Activated CD4-positive, alpha-beta T cell treated with anti-CD3 and anti-CD28 coated beads, Interleukin-10, Interleukin-2, amounts not matched to agents 100 ng/mL and 50 ng/mL, durations not matched to agents 16 hours and 8 hours (primary cell): ENCODE data around the gene EOMES.

Experiments used
- DNase-seq: peaks from one replicate; pipeline ENCODE4 v3.0.0-alpha.2; 2020

The EOMES gene

GRCh38 chr3:27719314-27720003, 2.7 kb downstream of the EOMES start:
- DNase-seq = no peak

DNA sequence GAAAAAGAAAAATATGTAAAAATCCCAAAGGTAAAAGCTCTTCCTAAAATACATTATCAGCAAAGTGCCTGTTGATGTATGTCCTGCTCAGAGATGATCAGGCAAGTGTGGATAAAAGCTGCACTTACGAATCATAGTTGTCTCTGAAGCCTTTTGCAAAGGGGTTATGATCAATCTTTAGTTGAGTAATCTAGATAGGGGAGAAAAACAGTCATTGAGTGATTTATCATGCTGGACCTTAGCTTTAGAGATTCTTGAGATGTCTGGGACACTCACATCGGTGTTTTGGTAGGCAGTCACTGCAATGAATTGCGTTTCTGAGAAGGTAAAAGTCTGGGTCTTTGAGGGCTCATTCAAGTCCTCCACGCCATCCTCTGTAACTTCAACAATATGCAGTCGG, 3.7 kb downstream of the EOMES start:
- no peak for DNase-seq

- DNase-seq = no peak
These were observed 4.8 kb downstream of the EOMES start for GRCh38 chr3:27717200-27717852.

DNA sequence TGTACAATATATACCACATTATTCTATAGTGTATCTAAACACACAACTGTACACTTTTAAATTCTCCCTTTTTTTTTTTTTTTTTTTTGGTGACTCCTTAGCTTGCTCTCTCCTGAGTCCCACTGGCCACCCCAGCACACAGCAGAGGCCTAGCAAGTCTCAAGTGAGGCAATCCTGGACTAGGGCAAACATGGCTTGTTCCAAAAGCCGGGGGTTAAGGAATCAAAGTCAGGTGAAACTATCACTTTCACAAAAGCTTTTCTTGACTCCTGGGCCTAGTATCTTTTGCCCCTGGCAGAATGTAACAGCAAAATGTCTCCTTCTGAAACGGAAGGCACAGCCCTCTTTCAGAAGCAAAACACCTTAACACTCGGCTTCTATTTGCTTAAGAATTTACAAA, 5.8 kb downstream of the EOMES start:
- no peak for DNase-seq

DNA sequence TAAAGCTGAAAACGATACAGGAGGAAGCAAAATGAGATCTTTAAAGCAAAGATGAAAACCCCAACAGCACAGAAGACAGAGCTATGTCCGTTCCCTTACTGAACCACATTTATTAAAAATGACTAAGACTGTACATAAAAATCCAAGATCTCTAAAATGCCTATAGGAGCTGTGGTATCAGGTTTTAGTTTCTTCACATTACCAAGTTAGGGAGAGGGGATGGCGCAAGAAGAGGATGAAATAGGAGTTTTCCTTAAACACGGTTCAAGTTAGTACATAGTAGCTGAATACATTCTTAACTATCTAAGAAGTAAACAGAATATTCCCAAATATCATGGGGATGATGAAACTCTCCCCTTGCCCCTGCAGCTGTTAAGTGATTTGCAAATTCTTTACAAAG, 6.3 kb downstream of the EOMES start:
- no peak for DNase-seq

DNA sequence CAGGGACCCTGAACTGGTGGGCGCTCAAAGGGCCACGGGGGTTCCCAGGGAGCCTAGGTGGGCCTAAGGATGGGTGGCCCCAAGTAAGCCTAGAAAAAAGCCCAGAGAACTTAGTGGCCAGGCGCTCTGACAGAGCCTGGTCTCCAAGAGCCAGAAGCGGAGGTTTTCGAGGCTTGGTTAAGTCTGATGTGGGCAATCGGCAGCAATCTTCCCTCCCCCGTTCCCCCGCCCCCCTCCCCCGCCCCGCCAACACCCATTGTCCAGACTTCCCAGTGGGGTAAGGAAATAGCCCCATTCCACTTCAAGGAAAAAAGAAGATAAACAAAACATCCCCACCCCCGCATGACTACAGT, 6.7 kb downstream of the EOMES start:
- no peak for DNase-seq

- peak; percentile 24 for DNase-seq
These were observed 7.2 kb downstream of the EOMES start for GRCh38 chr3:27714692-27715453.

- no peak for DNase-seq
These were observed 8.0 kb downstream of the EOMES start for GRCh38 chr3:27714146-27714526.

DNA sequence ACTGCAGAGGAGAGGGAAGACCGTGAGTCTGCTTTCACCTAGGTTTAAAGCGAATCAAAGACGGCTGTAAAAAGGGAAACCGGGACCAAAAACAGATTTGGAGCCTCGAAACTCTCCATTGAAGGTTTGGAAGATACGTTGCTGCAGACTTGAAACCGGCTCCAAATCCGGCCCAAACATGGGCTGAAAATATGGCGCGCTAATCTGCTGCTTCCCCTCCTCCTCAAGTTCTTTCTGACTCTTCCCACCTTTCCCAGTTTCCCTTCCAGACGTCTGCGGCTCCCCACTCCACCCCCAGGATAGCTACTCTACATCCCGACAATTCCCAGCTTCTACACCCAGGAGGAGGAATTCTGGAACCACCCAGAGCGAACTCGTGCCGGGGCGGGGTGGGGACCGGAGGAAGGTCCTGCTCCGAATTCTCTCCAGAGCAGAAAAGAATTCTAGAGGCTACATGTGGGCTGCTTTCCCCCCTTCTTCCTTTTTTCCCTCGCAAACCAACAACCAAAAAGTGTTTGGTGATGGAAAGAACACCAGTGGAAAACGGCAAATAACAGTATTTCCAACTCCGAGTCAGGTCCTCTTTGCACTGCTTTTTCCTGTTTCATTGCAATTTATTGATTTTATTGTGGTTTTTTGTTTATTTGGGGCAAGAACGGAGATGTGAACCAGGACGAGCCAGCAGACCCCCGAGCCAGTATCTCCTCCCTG, 8.5 kb downstream of the EOMES start:
- no peak for DNase-seq

GRCh38 chr3:27713078-27713423, 9.1 kb downstream of the EOMES start:
- DNase-seq = no peak

DNA sequence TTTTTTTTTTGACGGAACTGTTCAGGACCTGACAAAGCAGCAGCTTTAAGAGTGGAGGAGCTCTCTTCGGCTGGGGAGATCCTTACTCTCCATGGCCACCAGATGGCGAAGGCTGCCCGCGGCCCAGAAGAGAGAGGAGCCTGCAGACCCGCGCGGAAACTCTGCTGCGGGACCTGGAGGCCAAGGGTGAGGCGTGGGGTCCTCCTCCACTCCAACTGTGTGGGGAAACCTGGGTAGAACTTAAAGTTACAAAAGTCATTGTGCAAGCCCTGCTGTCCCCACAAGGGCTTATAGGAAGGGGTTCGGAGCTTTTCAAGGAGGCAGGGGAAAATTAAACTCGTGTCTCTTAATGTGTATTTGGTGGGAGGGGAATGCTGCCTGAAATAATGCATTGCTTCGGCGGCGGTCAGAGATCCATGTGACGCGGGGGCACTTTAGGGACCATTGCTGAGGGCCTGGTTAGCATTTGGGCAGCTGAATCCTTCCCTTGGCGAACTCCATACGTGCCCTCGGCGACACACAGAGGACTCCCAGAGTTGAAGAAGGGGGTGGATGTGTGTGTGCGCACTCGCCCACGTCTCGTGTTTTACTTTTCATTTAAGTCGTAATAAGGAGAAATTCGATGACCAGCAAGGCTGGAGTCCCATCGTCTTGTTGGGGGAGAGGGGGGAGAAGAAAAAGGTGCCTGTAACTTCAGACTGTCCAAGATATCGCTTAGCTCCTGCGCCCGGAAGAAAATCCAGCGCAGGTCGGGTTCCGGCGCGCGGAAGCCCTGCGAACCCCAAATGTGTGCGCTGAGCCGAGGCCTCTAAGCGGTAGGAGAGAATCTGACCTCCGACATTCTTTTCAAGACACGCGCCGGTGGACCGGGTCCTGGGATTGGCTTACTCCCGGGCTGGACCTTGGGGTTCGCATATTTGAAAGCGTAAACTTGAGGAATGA, 9.7 kb downstream of the EOMES start:
- DNase-seq = peak; percentile 89

DNA sequence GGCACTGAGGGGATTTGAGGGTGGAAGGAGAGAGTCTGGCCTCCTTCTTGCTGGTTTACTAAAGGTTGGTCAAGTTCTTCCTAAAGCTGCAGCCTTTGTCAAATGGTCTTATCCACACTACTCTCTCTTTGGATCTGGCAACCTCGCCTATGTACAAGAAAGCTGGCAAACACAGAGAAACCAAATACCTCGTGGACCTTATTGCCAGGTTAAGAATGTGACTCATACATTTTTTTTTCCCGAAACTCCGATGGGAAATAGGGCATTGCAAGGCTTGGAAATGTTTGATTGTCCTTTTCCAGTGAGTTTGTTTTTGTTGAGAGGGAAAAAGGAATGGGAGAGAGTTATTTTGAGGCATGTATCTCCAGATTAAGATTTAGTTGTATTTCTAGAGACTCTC, 13.9 kb downstream of the EOMES start:
- DNase-seq = no peak

DNA sequence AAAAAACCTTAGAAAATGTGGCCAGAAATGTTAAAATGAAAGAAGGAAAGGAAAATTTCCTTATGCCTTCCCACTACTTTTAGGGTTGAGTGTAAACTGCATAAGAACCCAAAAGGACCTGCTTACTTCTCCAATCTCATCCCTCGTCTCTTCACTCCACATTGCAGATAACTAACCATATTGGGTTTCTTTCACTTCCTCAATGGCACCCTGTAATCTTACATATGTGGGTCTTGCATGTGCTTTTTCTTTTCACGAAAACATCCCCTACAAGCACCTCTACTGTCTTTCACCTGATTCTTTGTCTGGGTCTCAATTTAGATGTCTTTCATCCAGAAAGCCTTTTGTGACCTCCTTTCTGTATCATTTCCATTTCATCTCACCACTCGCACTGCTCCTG, 23.1 kb downstream of the EOMES start:
- no peak for DNase-seq

DNA sequence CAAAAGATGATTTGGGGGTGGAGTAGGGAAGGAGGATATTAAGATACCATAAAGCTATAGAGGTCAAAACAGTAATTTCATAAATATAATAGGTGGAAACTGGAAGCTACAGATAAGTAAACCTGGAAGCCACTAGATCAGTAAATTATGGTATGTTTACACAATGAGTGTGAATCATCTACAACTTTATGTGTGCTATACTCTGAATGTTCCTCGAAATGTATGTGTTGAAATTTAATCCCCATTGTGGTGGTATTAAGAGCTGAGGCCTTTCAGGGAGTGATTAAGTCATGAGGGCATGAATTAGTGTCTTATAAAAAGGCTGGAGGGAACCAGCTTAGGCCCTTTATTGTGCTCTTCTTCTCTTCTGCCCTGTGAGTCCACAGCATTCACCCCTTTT, 25.2 kb downstream of the EOMES start:
- no peak for DNase-seq

GRCh38 chr3:27695636-27696035, 26.5 kb downstream of the EOMES start:
- DNase-seq = no peak

- no peak for DNase-seq
These were observed 34.1 kb downstream of the EOMES start for GRCh38 chr3:27688053-27688452.

DNA sequence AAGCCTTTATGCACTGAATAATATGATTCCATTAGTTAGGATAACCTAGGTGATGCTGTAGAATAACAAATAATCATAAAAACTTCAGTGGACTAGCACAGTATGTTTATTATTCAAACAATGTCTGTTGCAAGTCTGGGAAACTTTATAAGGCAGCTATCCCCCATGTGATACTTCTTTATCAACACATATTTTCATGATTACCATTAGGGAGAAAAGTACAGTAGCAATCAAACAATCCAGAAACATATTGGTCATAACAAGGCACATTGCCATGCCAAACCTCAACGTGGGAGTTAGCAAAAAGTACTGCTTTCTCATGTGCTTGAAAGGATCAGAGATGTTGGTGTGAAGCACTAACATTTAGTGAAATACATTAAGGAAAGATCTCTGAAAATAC, 35.5 kb downstream of the EOMES start:
- no peak for DNase-seq

- DNase-seq = no peak
These were observed 36.6 kb downstream of the EOMES start for GRCh38 chr3:27685474-27685873.

GRCh38 chr3:27684302-27684701, 37.8 kb downstream of the EOMES start:
- no peak for DNase-seq

DNA sequence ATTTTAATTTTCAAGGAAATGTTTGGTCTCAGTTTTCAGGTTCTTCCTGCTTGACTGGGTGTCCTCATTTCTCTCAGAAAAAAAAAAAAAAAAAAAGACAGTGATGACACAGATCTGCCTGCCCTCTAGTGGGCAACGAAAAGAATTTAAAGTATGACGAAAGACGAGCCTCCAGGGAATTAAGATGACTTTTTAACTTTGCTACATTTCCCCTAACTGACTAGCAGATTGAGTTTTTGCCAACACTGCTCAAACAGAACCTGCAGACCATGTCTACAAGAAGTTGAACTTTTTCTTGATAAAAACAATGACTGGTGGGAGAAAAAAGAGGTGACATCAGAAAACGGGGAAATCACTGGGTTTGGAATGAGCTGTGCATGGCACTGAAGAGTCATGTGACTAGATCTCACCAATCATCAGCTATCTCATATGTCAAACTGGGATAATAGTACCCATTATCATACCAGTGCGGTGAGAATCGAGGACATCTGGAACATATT, 40.8 kb downstream of the EOMES start:
- peak; percentile 64 for DNase-seq

DNA sequence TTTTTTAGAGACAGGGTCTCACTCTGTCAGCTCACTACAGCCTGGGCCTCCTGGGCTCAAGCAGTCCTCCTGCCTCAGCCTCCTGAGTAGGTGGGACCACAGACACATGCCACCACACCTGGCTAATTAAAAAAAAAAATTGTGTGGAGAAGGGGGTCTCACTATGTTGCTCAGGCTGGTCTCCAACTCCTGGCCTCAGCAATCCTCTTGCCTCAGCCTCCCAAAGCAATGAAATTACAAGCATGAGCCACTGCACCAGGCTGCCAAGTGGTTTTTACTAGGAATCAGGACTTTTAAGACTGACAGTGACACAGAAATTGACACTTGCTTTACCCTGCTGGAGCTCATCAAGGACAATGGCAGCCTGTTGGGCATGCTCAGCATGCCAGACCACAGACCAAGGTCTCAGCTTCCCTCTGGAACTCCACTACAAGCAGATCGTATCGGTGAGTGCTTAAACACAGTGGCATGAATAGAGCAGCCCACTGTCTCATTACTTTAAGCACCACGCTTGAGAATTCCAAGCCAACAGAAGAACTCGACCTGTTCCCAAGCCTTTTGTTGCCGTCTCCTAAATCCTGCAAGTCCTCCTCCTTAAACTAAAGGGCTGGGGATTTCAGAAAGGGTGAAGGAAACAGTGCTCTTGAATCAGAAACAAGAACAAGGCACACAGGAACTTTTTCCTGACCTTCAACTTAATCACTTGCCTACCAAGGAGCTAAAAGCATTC, 41.4 kb downstream of the EOMES start:
- no peak for DNase-seq

GRCh38 chr3:27679691-27680090, 42.4 kb downstream of the EOMES start:
- no peak for DNase-seq
